Measurements from ENCODE around the gene KIAA1671. TPM values are rescaled to one million over a fixed set of nuclear protein-coding genes. Genes with fewer than 3 reads are reported as not detected.
"Not testable (repeated sequence)": the region's sequence is repeated elsewhere in the genome, so short reads cannot be mapped to it uniquely, and the experiment has no call there.

KIAA1671 gene
- total RNA-seq, 2 donors from 2014 or later, result 16.8 to 21.7 TPM

- Histone ChIP-seq H3K4me1 (peaks cover 0 to 6% of the 10 kb centered on the region in 2 donors), H3K36me3 (no peaks in the 10 kb centered on the region), H3K9me3 (no peaks in the 10 kb centered on the region), H3K27ac (no peak overlapping the region), H3K4me3 (no peak overlapping the region), H3K27me3 (no peaks in the 10 kb centered on the region)
- peak in 1 of 2 donors; percentile 70 for TF ChIP-seq CTCF (IDR thresholded peaks at IDR 0.05)
- peak; percentile 60 for DNase-seq (ENCODE audit: low spot score)
These were observed 283.2 kb downstream of the KIAA1671 start for GRCh38 chr22:25235547-25236290.

- H3K9me3 ChIP-seq, result no peaks in the 10 kb centered on the region
- no peak for DNase-seq (ENCODE audit: low spot score)
- TF ChIP-seq CTCF (IDR thresholded peaks at IDR 0.05), result no peak
- H3K36me3 ChIP-seq, result no peaks in the 10 kb centered on the region
- H3K4me3 ChIP-seq, result no peak overlapping the region
- H3K4me1 ChIP-seq, result peaks cover 0 to 6% of the 10 kb centered on the region in 2 donors
- no peak overlapping the region for H3K27ac ChIP-seq
- no peaks in the 10 kb centered on the region for H3K27me3 ChIP-seq
These were observed 283.9 kb downstream of the KIAA1671 start for GRCh38 chr22:25236417-25236816.

- Histone ChIP-seq H3K27ac (no peak overlapping the region), H3K27me3 (no peaks in the 10 kb centered on the region), H3K36me3 (no peaks in the 10 kb centered on the region), H3K4me3 (no peak overlapping the region), H3K4me1 (peaks cover 0 to 6% of the 10 kb centered on the region in 2 donors), H3K9me3 (no peaks in the 10 kb centered on the region)
- no peak for TF ChIP-seq CTCF (IDR thresholded peaks at IDR 0.05)
- DNase-seq (ENCODE audit: low spot score), result no peak
These were observed 285.0 kb downstream of the KIAA1671 start for GRCh38 chr22:25237503-25237902.

GRCh38 chr22:25238058-25238457 is 285.5 kb downstream of the KIAA1671 start:
- not testable (repeated sequence) for H3K4me3 ChIP-seq; H3K4me1 ChIP-seq; H3K36me3 ChIP-seq; H3K27ac ChIP-seq; H3K9me3 ChIP-seq; H3K27me3 ChIP-seq; DNase-seq (ENCODE audit: low spot score)

Other genes with a start within 250 kb of the KIAA1671 start
- not detected for gene PIWIL3, start 178.0 kb upstream of the KIAA1671 start, total RNA-seq
- gene SGSM1, start 146.5 kb upstream of the KIAA1671 start, total RNA-seq, result 10 to 100 TPM; 13.9 to 14.9 TPM
- not detected for gene LHFPL7, start 6.0 kb upstream of the KIAA1671 start, total RNA-seq
- not detected for gene CRYBB3, start 247.1 kb downstream of the KIAA1671 start, total RNA-seq